Loucy (cell line): ENCODE results near the gene SGF29.

ENCODE experiments used
- EZH2phosphoT487 ChIP-seq: fragments of 200-600 bp; IDR thresholded peaks from 2 replicates; pipeline ENCODE4 v1.6.1; 2018; ENCODE audit warnings: antibody characterized with exemption, mild to moderate bottlenecking, moderate library complexity, borderline replicate concordance
- TF ChIP-seq, protein P1 (sequence below): fragments of 200-600 bp; sonication (generic); conservative IDR thresholded peaks from 2 replicates; pipeline ENCODE4 v1.5.1; 2014; ENCODE audit warnings: mild to moderate bottlenecking, antibody characterized with exemption, low read length

DNA sequence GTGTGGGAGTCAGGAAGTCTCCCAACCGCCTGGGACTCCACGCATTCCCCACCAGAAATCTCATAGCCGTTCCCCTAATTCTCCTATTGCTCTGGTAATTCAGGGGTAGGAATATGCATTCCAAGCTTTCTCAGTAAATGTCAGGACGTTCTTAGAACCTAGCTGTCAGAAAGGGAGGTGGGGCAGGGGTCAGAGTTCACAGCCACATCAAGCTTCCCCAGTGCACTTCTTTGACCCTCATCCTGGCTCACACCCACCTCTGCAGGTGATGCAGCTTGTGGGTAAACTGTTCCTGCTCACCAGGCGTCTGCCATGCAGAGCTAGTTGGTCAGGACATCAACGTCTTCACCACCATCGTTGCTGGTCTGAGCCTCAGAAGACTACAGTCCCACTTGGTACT lies 33.0 kb upstream of the SGF29 start:
- TF ChIP-seq, protein P1, sequence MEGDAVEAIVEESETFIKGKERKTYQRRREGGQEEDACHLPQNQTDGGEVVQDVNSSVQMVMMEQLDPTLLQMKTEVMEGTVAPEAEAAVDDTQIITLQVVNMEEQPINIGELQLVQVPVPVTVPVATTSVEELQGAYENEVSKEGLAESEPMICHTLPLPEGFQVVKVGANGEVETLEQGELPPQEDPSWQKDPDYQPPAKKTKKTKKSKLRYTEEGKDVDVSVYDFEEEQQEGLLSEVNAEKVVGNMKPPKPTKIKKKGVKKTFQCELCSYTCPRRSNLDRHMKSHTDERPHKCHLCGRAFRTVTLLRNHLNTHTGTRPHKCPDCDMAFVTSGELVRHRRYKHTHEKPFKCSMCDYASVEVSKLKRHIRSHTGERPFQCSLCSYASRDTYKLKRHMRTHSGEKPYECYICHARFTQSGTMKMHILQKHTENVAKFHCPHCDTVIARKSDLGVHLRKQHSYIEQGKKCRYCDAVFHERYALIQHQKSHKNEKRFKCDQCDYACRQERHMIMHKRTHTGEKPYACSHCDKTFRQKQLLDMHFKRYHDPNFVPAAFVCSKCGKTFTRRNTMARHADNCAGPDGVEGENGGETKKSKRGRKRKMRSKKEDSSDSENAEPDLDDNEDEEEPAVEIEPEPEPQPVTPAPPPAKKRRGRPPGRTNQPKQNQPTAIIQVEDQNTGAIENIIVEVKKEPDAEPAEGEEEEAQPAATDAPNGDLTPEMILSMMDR = no peak
- no peak for TF ChIP-seq EZH2phosphoT487
